GM12872 (cell line): Measurements from ENCODE around the gene PIGT.

Source experiments
- CTCF ChIP-seq: IDR thresholded peaks from 3 replicates; pipeline ENCODE4 v1.5.1; 2011; ENCODE audit warnings: low read depth, mild to moderate bottlenecking, low read length, moderate library complexity; ENCODE audit not compliant: insufficient read depth

PIGT gene

GRCh38 chr20:45408646-45409213 is 7.2 kb upstream of the PIGT start:
- TF ChIP-seq CTCF = no peak

GRCh38 chr20:45409521-45410272 is 6.2 kb upstream of the PIGT start:
- no peak for TF ChIP-seq CTCF

- TF ChIP-seq CTCF = no peak
Observed at GRCh38 chr20:45410887-45411286, 5.1 kb upstream of the PIGT start.

- no peak for TF ChIP-seq CTCF
Observed at GRCh38 chr20:45412653-45413052, 3.3 kb upstream of the PIGT start.

- no peak for TF ChIP-seq CTCF
Observed at GRCh38 chr20:45413479-45413878, 2.5 kb upstream of the PIGT start.

- TF ChIP-seq CTCF = no peak
Observed at GRCh38 chr20:45416917-45417316, 976 bp downstream of the PIGT start.

- TF ChIP-seq CTCF = no peak
Observed at GRCh38 chr20:45419188-45420091, 3.5 kb downstream of the PIGT start.
